Stimulated activated CD4-positive, alpha-beta T cell treated with anti-CD3 and anti-CD28 coated beads, Interleukin-15, amount 100 ng/mL, for 48 hours (primary cell): ENCODE results near the gene FAM241B.

ENCODE experiments used
- DNase-seq, 2 donors: peaks; one replicate each; pipeline ENCODE4 v3.0.0-alpha.2; 2020; ENCODE audit warnings: low read depth in 2 of 2

The FAM241B gene

GRCh38 chr10:69634759-69635425 is 4.8 kb downstream of the FAM241B start:
- DNase-seq = no peak

- DNase-seq = no peak
Observed at GRCh38 chr10:69635428-69636272, 5.6 kb downstream of the FAM241B start.

GRCh38 chr10:69636273-69636575 is 6.2 kb downstream of the FAM241B start:
- DNase-seq = no peak

- DNase-seq = no peak
Observed at GRCh38 chr10:69636626-69637605, 6.9 kb downstream of the FAM241B start.

- no peak for DNase-seq
Observed at GRCh38 chr10:69638642-69639041, 8.6 kb downstream of the FAM241B start.

GRCh38 chr10:69639291-69640195 is 9.5 kb downstream of the FAM241B start:
- peak; percentile 23 to 51 for DNase-seq

GRCh38 chr10:69640196-69640980 is 10.3 kb downstream of the FAM241B start:
- DNase-seq = no peak

GRCh38 chr10:69641261-69641980 is 11.4 kb downstream of the FAM241B start:
- no peak for DNase-seq

GRCh38 chr10:69642747-69643146 is 12.7 kb downstream of the FAM241B start:
- no peak for DNase-seq

- no peak for DNase-seq
Observed at GRCh38 chr10:69643779-69644657, 14.0 kb downstream of the FAM241B start.

- peak; percentile 16 to 34 for DNase-seq
Observed at GRCh38 chr10:69644658-69645295, 14.7 kb downstream of the FAM241B start.

- DNase-seq = no peak
Observed at GRCh38 chr10:69645296-69646184, 15.5 kb downstream of the FAM241B start.

GRCh38 chr10:69646185-69647060 is 16.4 kb downstream of the FAM241B start:
- no peak for DNase-seq

- no peak for DNase-seq
Observed at GRCh38 chr10:69647126-69647525, 17.1 kb downstream of the FAM241B start.

- DNase-seq = no peak
Observed at GRCh38 chr10:69647819-69648218, 17.8 kb downstream of the FAM241B start.

GRCh38 chr10:69648461-69648860 is 18.4 kb downstream of the FAM241B start:
- DNase-seq = no peak
